Coronary artery (tissue), 2 donors: ENCODE results near the gene CASP1.
"Not testable (repeated sequence)": the region's sequence is repeated elsewhere in the genome, so short reads cannot be mapped to it uniquely, and the experiment has no call there.

Experiments used
- DNase-seq: peaks from one replicate; pipeline ENCODE4 v3.0.0-alpha.2; 2017; ENCODE audit warnings: low spot score
- H3K27ac ChIP-seq, 2 donors: fragments of 200-600 bp; sonication (generic); one replicate each; pipeline ENCODE4 v1.5.1; 2016 to 2019
- H3K4me3 ChIP-seq: fragments of 200-600 bp; sonication (generic); 2 replicates; pipeline ENCODE4 v1.5.1; 2016; ENCODE audit warnings: mild to moderate bottlenecking, moderate library complexity
- TF ChIP-seq, protein P1 (sequence below): fragments of 200-600 bp; sonication (generic); IDR thresholded peaks from one replicate; pipeline ENCODE4 v1.5.1; 2019; ENCODE audit warnings: antibody characterized with exemption

The CASP1 gene

DNA sequence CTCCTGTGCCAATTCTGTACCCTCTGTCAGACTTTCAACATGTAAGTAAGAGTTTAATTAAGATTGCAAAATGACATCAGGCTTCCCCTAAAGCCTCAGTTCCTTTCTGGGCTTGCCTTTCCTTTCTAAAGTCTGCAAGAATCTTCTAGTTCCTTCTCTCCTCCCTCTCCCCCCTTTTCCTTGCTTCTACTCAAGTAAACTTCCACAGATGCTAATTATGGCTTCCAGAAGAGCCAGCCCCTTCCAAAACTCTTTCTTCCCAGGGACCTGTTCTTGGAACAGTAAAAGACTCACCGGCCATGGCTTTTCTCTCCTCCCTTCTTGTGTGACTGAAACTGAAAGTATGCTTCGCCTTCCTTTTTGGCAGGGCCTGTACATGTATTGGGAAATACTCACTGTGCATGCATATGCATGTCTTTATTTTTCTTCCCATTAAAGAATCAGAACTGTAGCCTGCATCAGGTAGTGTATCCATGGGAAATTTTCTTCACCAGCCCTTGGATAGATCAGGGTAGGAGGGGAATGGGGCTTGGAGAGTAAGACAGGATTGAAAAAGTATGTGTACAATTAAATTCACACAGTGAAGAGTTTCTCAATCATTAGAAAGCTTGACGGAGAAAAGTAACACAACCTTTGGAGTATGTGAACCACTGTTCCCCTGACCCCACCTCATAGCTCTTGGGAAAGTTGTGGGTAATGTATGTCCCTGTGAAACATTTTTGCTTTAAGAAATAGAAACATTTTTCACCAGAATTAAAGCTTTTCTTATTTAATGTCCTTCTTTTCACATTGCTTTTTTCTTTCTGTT, at the start of gene CASP1:
Gene CASP1 (minus strand): TSS at position 332 of the 808 bp plus-strand sequence. CDS start 31 bp downstream, at position 301.
- H3K27ac ChIP-seq, result peak within 1 kb of the TSS; percentile 36 to 72
- no peak for DNase-seq
- TF ChIP-seq, protein P1, sequence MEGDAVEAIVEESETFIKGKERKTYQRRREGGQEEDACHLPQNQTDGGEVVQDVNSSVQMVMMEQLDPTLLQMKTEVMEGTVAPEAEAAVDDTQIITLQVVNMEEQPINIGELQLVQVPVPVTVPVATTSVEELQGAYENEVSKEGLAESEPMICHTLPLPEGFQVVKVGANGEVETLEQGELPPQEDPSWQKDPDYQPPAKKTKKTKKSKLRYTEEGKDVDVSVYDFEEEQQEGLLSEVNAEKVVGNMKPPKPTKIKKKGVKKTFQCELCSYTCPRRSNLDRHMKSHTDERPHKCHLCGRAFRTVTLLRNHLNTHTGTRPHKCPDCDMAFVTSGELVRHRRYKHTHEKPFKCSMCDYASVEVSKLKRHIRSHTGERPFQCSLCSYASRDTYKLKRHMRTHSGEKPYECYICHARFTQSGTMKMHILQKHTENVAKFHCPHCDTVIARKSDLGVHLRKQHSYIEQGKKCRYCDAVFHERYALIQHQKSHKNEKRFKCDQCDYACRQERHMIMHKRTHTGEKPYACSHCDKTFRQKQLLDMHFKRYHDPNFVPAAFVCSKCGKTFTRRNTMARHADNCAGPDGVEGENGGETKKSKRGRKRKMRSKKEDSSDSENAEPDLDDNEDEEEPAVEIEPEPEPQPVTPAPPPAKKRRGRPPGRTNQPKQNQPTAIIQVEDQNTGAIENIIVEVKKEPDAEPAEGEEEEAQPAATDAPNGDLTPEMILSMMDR, result no peak
- peak within 1 kb of the TSS; percentile 63 for H3K4me3 ChIP-seq

DNA sequence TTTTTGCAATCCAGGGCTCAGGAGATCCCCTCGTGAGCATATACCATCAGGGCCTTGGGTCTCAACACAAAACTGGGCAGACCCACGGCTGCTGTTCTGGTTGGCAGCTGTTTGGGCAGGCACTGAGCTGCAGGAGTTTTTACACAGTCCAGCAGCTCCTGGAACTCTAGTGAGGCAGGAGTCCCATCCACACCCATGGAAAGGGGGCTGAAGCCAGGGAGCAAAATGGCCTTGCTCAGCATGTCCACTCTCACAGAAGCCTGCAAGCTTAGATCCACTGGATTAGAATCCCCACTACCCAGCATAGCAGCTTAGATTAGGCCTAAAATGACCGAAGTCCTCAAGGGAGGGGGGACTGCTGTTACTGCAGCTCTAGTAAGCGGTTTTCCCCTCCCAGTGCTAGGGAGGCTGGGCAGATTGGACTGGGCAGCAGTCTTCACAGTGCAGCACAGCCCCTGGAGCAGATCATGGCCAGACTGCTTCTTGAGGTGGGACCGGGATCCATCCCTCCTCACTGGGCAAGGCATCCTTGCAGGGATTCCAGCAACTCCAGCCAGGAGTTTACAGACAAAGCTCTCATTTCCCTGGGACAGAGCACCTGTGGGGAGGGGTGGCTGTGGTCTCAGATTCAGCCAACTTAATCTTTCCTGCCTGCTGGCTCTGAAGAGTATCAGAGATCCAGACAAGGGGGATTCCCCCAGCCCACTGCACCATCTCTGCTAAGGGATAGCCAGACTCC, 46.6 kb upstream of the CASP1 start:
- Histone ChIP-seq H3K4me3 (no peak overlapping the region), H3K27ac (no peak overlapping the region)
- TF ChIP-seq, protein P1, result no peak
- DNase-seq, result no peak

DNA sequence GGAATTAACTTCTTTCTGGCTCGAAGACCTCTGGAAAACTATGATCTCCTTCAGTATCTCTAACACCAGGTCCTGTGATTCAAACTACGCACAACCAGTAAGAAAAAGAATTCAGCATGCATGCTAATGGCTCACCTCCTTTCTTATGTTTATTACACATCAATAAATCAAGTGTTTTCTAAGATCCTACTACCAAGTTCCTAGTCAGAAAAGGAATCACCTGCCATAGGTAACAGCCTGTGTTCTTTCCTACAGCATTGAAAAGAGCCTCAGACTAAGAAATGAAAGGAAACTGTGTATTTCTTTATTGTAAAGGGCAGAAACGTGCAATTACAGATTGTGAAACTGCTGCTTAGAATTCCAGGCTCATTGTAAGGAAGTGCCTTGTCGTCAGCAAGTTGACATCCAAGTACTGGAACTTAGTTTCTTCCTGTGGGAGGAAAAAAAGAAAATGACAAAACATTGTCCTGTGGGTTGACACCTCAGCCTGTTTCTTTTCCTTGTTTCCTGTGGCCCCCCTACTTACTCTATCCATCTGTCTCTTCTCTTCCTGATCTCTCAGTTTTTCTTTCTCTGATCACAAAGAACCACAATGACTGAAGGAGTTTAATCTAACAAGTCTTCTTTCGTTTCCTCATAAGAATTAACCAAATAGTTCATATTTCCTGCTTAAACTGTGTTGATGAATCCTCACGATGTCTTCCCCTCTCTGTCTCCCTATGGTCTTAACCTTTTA, 45.4 kb upstream of the CASP1 start:
- H3K27ac ChIP-seq, H3K4me3 ChIP-seq, DNase-seq: not testable (repeated sequence)

DNA sequence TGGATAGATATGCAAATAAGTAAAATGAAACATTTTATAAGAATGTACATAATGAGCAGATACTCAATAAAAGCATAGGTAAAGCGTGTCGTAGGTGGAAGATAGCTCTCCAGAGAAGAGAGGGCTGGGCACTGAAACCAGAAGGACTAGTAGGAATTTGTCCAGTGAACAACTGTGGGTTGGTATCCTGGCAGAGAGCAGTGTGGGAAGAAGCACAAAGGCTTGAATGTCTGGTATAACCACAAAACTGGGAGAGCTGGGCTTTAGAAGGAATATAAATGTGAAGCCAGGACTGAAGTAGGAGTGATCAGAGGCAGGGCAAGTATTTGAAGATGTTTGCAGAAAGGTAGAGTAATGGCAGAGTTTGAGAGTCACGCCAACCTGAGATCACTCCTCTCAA, 43.3 kb upstream of the CASP1 start:
- no peak for DNase-seq
- H3K4me3 ChIP-seq, result no peak overlapping the region
- TF ChIP-seq, protein P1, result no peak
- H3K27ac ChIP-seq, result no peak overlapping the region

DNA sequence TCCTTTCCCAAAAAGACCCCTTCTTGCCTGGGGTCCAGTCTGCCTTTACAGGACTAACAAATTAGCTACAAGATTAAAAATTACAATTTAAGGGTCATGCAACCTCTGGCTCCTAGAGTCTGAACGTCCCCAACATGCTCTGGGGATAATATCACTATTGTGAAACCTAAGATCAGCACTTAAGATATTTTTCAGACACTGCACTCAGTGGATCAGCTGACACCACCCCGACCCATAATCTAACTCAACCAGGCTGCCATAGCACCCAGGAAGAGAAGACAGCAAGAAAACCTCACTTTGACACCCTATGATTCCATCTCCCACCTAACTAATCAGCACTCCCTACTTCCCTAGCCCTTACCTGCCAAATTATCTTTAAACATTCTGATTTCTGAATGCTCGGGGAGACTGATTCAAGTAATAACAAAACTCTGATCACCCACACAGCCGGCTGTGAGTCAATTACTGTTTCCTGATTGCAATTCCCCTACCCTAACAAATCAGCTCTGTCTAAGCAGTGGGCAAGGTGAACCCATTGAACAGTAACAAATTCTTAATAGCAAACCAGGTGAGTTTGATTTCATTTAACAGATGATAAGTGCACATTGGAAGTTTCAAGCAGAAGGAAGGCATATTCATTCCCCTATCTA, 42.3 kb upstream of the CASP1 start:
- not testable (repeated sequence) for H3K27ac ChIP-seq, H3K4me3 ChIP-seq, DNase-seq

DNA sequence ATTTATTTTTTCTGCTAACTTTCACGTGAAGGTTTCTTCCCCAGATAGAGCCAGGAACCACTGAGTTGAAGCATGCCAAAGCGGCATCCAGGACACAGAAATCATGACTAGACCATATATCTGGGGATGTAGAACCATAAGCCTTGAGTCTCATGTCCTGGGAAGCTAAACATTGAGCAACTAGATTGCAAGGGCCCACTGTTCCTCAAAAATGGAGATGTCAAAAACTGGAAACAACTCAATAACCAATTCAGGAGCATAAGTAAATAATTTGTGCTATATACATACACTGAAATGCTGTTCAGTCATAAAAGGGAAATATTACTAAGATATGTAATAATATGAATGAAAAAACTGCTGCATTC, 39.2 kb upstream of the CASP1 start:
- no peak for DNase-seq
- TF ChIP-seq, protein P1, result no peak
- no peak overlapping the region for H3K27ac ChIP-seq
- H3K4me3 ChIP-seq, result no peak overlapping the region

DNA sequence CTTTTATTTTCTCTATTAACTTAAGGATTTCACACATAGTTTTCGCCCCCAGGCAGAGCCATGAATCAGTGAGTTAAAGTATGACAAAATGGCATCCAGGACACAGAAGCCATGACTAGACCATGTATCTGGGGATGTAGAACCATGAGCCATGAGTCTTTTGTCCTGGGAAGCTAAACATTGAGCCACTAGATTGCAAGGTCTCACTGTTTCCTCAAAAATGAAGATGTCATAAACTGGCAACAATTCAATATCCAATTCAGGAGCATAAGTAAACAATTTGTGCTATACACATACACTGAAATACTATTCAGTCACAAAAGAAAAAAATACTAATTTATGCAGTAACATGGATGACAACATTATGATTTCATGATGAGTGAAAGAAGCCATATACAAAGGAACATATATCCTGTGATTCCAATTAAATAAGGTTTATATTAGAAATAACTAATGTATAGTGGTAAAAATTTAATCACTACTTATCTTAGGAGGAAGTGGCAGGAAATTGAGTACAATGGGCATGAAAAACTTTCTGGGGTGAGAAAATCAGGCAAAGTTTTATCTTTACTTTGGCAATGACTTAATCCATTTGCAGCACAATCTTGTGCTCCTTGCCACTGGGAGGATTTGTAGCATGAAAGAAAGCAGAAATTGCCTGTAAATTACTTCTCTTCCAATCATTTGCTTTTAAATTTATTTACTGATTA, 38.7 kb upstream of the CASP1 start:
- no peak for DNase-seq
- H3K4me3 ChIP-seq, result no peak overlapping the region
- TF ChIP-seq, protein P1, result no peak
- H3K27ac ChIP-seq, result no peak overlapping the region

DNA sequence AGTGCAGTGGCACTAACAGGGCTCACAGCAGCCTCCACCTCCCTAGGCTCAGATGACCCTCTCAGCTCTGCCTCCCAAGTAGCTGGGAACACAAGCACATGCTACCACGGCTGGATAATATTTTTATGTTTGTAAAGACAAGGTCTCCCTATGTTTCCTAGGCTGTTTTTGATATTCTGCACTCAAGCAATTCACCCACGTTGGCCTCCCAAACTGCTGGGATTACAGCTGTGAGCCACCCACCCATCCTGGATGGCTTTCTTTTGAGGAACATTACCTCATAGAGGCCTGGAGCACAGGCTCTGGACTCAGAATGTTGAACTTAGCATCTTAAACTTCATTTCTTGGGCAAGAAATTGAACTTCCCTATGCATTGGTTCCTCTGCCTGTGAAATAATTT, 37.1 kb upstream of the CASP1 start:
- not testable (repeated sequence) for DNase-seq, H3K27ac ChIP-seq

More for the DNA sequence above, 37.1 kb upstream of the CASP1 start:
- not testable (repeated sequence) for H3K4me3 ChIP-seq
